ENCODE measurements around the gene EVC2. TPM values are rescaled to one million over a fixed set of nuclear protein-coding genes. Genes with fewer than 3 reads are reported as not detected.

EVC2 gene
- total and polyA plus RNA-seq, 2 of the 4 experiments (the other 2 are of a cell fraction) = 2.7 to 5.9 TPM

DNA sequence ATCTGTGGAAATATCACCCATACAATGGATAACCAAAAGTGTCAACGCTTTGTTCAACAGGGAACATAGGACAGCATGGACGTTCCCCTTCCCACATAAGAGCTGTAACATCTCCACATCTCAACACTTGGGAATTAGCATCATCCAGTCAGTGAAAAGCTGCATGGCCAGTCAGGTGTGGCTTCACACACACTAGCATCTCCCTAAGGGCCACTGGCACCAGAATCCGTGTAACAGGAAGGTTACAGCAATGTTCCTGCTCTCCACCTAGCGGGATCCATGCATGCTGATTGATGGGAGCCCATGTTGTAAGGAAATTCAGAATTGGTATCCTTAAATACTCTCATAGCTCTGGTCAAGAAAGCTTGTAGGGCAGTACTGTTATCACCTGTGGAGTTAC, 78.8 kb downstream of the EVC2 start:
- H3K4ac ChIP-seq (ENCODE audit: low read depth, low read length) = no peak overlapping the region
- H3K27ac ChIP-seq (ENCODE audit: insufficient read depth, low read length) = no peak overlapping the region
- H3K56ac ChIP-seq (ENCODE audit: extremely low read depth, insufficient read depth, low read length) = no peak overlapping the region
- no peak overlapping the region for H2AK9ac ChIP-seq (replicated peaks; ENCODE audit: low read depth, low read length, poor library complexity)
- no TSS peak for BruUV-seq (replicated peaks)
- ATAC-seq (ENCODE audit: low read depth) = no peak
- WGBS, 2 experiments (ENCODE audit: extremely low coverage in 2 of 2, insufficient read length in 1 of 2) = 100% methylated on average over 3 of the region's 4 CpGs; no CpG with 5 or more reads in 1 of the 2 experiments
- no peak overlapping the region for H2AFZ ChIP-seq (replicated peaks; ENCODE audit: low read length, poor library complexity)
- H2AK5ac ChIP-seq (ENCODE audit: low read depth, low read length) = no peak overlapping the region
- no peak overlapping the region for H3K4me2 ChIP-seq (ENCODE audit: low read depth, low read length)
- intact Hi-C loops (cut with micrococcal nuclease) (no loop called here), in situ Hi-C loops (cut with MboI; ENCODE audit: low sequenced_read_pairs) (no loop called here), dilution Hi-C loops (cut with HindIII; ENCODE audit: low sequenced_read_pairs, unreplicated experiment) (no loop called here)
- no peaks in the 10 kb centered on the region for H4K20me1 ChIP-seq (ENCODE audit: insufficient read depth, low read length)
- no peak overlapping the region for H3K23ac ChIP-seq (ENCODE audit: low read depth, low read length)
- H3K18ac ChIP-seq (ENCODE audit: low read depth, low read length) = no peak overlapping the region
- H3K4me1 ChIP-seq (ENCODE audit: control insufficient read depth, insufficient read depth, low read length) = no peaks in the 10 kb centered on the region
- H2BK5ac ChIP-seq (ENCODE audit: low read depth, low read length, poor library complexity, severe bottlenecking) = no peak overlapping the region
- no peak overlapping the region for H2BK20ac ChIP-seq (ENCODE audit: low read depth, low read length)
- ChIA-PET CTCF (no interaction called here), POLR2A (ENCODE audit: unreplicated experiment) (no interaction called here)
- H3K9ac ChIP-seq (ENCODE audit: low read depth, low read length) = no peak overlapping the region
- no peaks in the 10 kb centered on the region; the same call in 1 of the 2 replicates for H3K9me3 ChIP-seq (ENCODE audit: control insufficient read depth, insufficient read depth, low read length)
- H3K27me3 ChIP-seq (ENCODE audit: control insufficient read depth, insufficient read depth, low read length) = no peaks in the 10 kb centered on the region
- DNase-seq = no peak
- peaks cover 34% of the 10 kb centered on the region for H3K36me3 ChIP-seq (ENCODE audit: control insufficient read depth, insufficient read depth, low read length)
- no peak overlapping the region for H3K14ac ChIP-seq (replicated peaks; ENCODE audit: low read depth, low read length)
- TF ChIP-seq FOS (IDR thresholded peaks at IDR 0.05; ENCODE audit: low read depth, low read length) (no peak), RFX5 (IDR thresholded peaks at IDR 0.05; ENCODE audit: low read depth, low read length) (no peak), RAD21 (IDR thresholded peaks at IDR 0.05; ENCODE audit: low read length) (no peak), MXI1 (IDR thresholded peaks at IDR 0.05; ENCODE audit: borderline replicate concordance, low read depth, low read length) (no peak), NFE2L2 (IDR thresholded peaks at IDR 0.05; ENCODE audit: low read depth, low read length) (no peak), CHD1 (IDR thresholded peaks at IDR 0.05; ENCODE audit: low read depth, low read length) (no peak), SMC3 (IDR thresholded peaks at IDR 0.05; ENCODE audit: low read depth, low read length) (no peak), BHLHE40 (IDR thresholded peaks at IDR 0.05; ENCODE audit: low read depth, low read length) (no peak), MAFK (IDR thresholded peaks at IDR 0.05; ENCODE audit: low read depth, low read length) (no peak), CEBPB (IDR thresholded peaks at IDR 0.05; ENCODE audit: low read depth, low read length) (no peak), MAZ (IDR thresholded peaks at IDR 0.05; ENCODE audit: borderline replicate concordance, low read depth, low read length) (no peak), RCOR1 (IDR thresholded peaks at IDR 0.05; ENCODE audit: insufficient replicate concordance, low read length) (no peak), POLR2A (IDR thresholded peaks at IDR 0.05; ENCODE audit: low read depth, low read length) (no peak)
- TF ChIP-seq, protein P1, sequence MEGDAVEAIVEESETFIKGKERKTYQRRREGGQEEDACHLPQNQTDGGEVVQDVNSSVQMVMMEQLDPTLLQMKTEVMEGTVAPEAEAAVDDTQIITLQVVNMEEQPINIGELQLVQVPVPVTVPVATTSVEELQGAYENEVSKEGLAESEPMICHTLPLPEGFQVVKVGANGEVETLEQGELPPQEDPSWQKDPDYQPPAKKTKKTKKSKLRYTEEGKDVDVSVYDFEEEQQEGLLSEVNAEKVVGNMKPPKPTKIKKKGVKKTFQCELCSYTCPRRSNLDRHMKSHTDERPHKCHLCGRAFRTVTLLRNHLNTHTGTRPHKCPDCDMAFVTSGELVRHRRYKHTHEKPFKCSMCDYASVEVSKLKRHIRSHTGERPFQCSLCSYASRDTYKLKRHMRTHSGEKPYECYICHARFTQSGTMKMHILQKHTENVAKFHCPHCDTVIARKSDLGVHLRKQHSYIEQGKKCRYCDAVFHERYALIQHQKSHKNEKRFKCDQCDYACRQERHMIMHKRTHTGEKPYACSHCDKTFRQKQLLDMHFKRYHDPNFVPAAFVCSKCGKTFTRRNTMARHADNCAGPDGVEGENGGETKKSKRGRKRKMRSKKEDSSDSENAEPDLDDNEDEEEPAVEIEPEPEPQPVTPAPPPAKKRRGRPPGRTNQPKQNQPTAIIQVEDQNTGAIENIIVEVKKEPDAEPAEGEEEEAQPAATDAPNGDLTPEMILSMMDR (conservative IDR thresholded peaks at IDR 0.05; ENCODE audit: low read depth, low read length) = no peak
- TF ChIP-seq, protein P2, sequence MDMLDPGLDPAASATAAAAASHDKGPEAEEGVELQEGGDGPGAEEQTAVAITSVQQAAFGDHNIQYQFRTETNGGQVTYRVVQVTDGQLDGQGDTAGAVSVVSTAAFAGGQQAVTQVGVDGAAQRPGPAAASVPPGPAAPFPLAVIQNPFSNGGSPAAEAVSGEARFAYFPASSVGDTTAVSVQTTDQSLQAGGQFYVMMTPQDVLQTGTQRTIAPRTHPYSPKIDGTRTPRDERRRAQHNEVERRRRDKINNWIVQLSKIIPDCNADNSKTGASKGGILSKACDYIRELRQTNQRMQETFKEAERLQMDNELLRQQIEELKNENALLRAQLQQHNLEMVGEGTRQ (IDR thresholded peaks at IDR 0.05; ENCODE audit: low read depth, low read length) = no peak
- TF ChIP-seq, protein P3, sequence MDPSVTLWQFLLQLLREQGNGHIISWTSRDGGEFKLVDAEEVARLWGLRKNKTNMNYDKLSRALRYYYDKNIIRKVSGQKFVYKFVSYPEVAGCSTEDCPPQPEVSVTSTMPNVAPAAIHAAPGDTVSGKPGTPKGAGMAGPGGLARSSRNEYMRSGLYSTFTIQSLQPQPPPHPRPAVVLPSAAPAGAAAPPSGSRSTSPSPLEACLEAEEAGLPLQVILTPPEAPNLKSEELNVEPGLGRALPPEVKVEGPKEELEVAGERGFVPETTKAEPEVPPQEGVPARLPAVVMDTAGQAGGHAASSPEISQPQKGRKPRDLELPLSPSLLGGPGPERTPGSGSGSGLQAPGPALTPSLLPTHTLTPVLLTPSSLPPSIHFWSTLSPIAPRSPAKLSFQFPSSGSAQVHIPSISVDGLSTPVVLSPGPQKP (IDR thresholded peaks at IDR 0.05; ENCODE audit: borderline replicate concordance, low read depth, low read length) = no peak
- no peak overlapping the region for H4K5ac ChIP-seq (ENCODE audit: low read depth, low read length)
- no peak overlapping the region for H2BK15ac ChIP-seq (ENCODE audit: low read depth, low read length)
- no peak overlapping the region for H4K91ac ChIP-seq (ENCODE audit: insufficient read depth, low read depth, low read length)
- H3K79me1 ChIP-seq (ENCODE audit: low read depth in 1 of 2, low read length in 2 of 2) = peaks cover 0 to 3% of the 10 kb centered on the region in 2 experiments; a peak in 1 of 4 replicates
- H2BK120ac ChIP-seq (ENCODE audit: low read depth, low read length) = no peak overlapping the region
- no peak overlapping the region for H4K8ac ChIP-seq (ENCODE audit: low read depth in 2 of 2, low read length in 2 of 2)
- H3K9me1 ChIP-seq (ENCODE audit: insufficient read depth, low read length) = peaks cover 9% of the 10 kb centered on the region
- H3K4me3 ChIP-seq (ENCODE audit: insufficient read depth, low read depth, low read length) = no peak overlapping the region

All from IMR-90 (cell line).